ENCODE results near the gene PRKAR1B.

DNA sequence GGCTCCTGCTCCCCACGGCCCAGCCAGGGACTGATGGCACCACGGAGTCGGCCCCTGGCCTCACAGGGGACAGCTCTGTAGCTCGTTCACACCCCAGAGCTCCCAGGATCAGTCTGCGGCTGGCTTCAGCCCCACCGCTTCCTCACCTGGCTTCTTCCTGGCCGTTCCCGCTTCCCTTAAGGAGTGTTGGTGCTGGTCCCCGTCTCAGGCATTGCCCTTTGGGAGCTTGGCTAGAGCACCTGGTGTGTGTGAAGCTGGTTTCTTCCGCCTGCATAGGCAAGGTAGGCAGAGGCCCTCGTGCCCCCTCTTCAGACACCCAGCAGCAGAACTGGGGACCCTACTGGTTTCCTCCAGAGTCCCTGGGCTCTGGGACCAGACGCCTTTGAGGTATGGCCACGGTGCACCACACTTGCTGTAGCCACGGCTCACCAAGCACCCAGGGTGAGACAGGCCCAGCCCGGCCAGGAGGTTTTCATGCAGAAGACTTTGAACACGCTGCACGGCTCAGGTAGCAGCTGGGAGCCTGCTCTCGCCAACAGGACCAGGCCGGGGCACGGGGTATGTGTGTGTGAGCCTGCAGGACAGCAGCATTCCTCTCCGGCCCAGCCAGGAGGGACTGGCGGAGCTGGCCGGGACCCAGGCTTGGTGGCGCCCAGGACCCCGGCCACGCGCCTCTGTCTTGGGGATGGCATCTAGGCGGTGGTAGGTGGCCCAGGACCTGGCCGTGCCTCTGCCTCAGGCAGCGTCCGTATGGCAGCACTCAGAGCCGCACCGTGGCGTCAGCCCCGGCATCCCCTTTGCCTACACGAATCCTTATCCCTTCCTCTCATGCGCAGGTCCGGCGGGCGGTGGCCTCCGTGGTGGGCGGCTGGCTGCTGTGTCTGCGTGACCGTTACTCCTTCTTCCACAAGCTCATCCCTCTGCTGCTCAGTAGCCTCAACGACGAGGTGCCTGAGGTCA is 13.2 kb upstream of the PRKAR1B start:
- TF ChIP-seq CTCF (conservative IDR thresholded peaks at IDR 0.05; ENCODE audit: low read length), result no peak
- no peak for TF ChIP-seq EZH2phosphoT487 (IDR thresholded peaks at IDR 0.05; ENCODE audit: borderline replicate concordance)

Measured in Loucy (cell line).